ENCODE measurements around the gene HECTD4.

HECTD4 gene

DNA sequence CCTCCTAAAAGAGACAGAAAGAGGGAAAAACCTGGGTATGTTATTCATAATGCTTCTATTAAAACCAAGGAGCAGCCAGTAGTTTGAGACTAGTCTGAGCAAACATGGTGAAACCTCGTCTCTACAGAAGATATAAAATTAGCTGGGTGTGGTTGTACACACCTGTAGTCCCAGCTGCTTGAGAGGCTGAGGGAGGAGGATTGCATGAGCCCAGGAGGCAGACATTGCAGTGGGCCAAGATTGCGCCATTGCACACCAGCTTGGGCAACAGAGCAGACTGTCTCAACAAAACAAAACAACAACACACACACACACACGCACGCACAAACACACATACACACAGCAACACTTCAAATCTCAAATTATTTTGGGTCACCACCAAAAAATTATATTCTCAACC, 27.8 kb downstream of the HECTD4 start:
- H3F3A ChIP-seq (ENCODE audit: insufficient read depth, low read length), result no peaks in the 10 kb centered on the region
- H3K9ac ChIP-seq (ENCODE audit: low read length), result no peak overlapping the region
- no peaks in the 10 kb centered on the region for H3K9me2 ChIP-seq (ENCODE audit: low read depth, low read length)
- H3K27ac ChIP-seq (ENCODE audit: low read depth, low read length, poor library complexity, severe bottlenecking), result no peak overlapping the region
- no peaks in the 10 kb centered on the region for H3K9me3 ChIP-seq (ENCODE audit: low read length)
- no peaks in the 10 kb centered on the region for H3K27me3 ChIP-seq (ENCODE audit: insufficient read depth, low read length)
- no peaks in the 10 kb centered on the region for H3K36me3 ChIP-seq (ENCODE audit: insufficient read depth, low read length)
- no peak overlapping the region for H2AFZ ChIP-seq (ENCODE audit: low read length)
- no peak overlapping the region for H3K4me2 ChIP-seq (ENCODE audit: low read length)
- H3K4me3 ChIP-seq (ENCODE audit: low read depth, low read length, poor library complexity, severe bottlenecking), result no peak overlapping the region
- no peaks in the 10 kb centered on the region for H4K20me1 ChIP-seq (ENCODE audit: insufficient read depth, low read length)
- no peak for TF ChIP-seq EZH2 (IDR thresholded peaks at IDR 0.05; ENCODE audit: borderline replicate concordance, low read length)
- TF ChIP-seq, protein P1, sequence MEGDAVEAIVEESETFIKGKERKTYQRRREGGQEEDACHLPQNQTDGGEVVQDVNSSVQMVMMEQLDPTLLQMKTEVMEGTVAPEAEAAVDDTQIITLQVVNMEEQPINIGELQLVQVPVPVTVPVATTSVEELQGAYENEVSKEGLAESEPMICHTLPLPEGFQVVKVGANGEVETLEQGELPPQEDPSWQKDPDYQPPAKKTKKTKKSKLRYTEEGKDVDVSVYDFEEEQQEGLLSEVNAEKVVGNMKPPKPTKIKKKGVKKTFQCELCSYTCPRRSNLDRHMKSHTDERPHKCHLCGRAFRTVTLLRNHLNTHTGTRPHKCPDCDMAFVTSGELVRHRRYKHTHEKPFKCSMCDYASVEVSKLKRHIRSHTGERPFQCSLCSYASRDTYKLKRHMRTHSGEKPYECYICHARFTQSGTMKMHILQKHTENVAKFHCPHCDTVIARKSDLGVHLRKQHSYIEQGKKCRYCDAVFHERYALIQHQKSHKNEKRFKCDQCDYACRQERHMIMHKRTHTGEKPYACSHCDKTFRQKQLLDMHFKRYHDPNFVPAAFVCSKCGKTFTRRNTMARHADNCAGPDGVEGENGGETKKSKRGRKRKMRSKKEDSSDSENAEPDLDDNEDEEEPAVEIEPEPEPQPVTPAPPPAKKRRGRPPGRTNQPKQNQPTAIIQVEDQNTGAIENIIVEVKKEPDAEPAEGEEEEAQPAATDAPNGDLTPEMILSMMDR (IDR thresholded peaks at IDR 0.05; ENCODE audit: low read length), result no peak
- no peaks in the 10 kb centered on the region for H3K4me1 ChIP-seq (ENCODE audit: insufficient read depth, low read length, severe bottlenecking)
- H3K79me2 ChIP-seq (ENCODE audit: insufficient read depth, low read length), result peaks cover 48% of the 10 kb centered on the region

DNA sequence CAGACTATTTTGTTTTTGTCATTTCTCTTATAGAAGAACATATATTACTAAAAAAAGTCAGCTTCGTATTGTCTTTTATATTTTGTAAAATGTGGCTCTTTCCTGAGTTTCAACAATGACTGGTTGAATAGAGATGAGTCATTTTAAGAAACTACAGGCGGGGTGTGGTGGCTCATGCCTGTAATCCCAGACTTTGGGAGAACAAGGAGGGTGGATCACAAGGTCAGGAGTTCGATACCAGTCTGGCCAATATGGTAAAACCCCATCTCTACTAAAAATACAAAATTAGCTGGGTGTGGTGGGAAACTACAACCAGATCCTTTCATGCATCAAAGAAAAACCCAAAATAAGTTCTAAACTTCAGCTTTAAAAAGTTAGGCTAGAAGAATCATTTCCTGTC, 28.8 kb downstream of the HECTD4 start:
- Histone ChIP-seq H3K4me2 (ENCODE audit: low read length) (no peak overlapping the region), H3K27me3 (ENCODE audit: insufficient read depth, low read length) (no peaks in the 10 kb centered on the region), H3K4me3 (ENCODE audit: low read depth, low read length, poor library complexity, severe bottlenecking) (no peak overlapping the region), H3K4me1 (ENCODE audit: insufficient read depth, low read length, severe bottlenecking) (no peaks in the 10 kb centered on the region), H3F3A (ENCODE audit: insufficient read depth, low read length) (no peaks in the 10 kb centered on the region), H3K9me2 (ENCODE audit: low read depth, low read length) (no peaks in the 10 kb centered on the region), H4K20me1 (ENCODE audit: insufficient read depth, low read length) (no peaks in the 10 kb centered on the region), H3K79me2 (ENCODE audit: insufficient read depth, low read length) (peaks cover 48% of the 10 kb centered on the region), H2AFZ (ENCODE audit: low read length) (no peak overlapping the region), H3K9ac (ENCODE audit: low read length) (no peak overlapping the region), H3K27ac (ENCODE audit: low read depth, low read length, poor library complexity, severe bottlenecking) (no peak overlapping the region), H3K9me3 (ENCODE audit: low read length) (no peaks in the 10 kb centered on the region), H3K36me3 (ENCODE audit: insufficient read depth, low read length) (no peaks in the 10 kb centered on the region)
- TF ChIP-seq, protein P1 (IDR thresholded peaks at IDR 0.05; ENCODE audit: low read length), result no peak
- no peak for TF ChIP-seq EZH2 (IDR thresholded peaks at IDR 0.05; ENCODE audit: borderline replicate concordance, low read length)

DNA sequence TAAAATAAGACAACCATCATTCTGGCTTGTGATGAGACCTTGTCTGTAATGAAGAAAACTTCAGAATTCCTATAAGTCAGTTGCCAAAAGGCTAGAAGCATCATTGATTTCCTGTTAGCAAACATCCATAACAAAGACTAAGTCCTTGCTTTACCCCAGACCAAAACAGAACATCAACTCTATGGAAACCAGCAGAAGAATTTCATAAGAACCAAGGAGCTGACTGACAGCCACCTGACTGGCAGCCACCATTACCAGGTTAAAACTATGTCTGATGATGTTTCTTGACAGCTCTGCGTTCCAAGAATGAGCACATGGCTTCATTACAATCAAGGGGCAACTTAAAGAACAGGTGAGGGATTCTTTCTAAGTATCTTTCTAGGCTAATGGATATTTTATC, 29.3 kb downstream of the HECTD4 start:
- Histone ChIP-seq H3K4me2 (ENCODE audit: low read length) (no peak overlapping the region), H4K20me1 (ENCODE audit: insufficient read depth, low read length) (no peaks in the 10 kb centered on the region), H2AFZ (ENCODE audit: low read length) (no peak overlapping the region), H3K27me3 (ENCODE audit: insufficient read depth, low read length) (no peaks in the 10 kb centered on the region), H3K79me2 (ENCODE audit: insufficient read depth, low read length) (peaks cover 44% of the 10 kb centered on the region), H3K4me3 (ENCODE audit: low read depth, low read length, poor library complexity, severe bottlenecking) (no peak overlapping the region), H3F3A (ENCODE audit: insufficient read depth, low read length) (no peaks in the 10 kb centered on the region), H3K36me3 (ENCODE audit: insufficient read depth, low read length) (no peaks in the 10 kb centered on the region), H3K9ac (ENCODE audit: low read length) (no peak overlapping the region), H3K27ac (ENCODE audit: low read depth, low read length, poor library complexity, severe bottlenecking) (no peak overlapping the region), H3K9me2 (ENCODE audit: low read depth, low read length) (no peaks in the 10 kb centered on the region), H3K9me3 (ENCODE audit: low read length) (no peaks in the 10 kb centered on the region), H3K4me1 (ENCODE audit: insufficient read depth, low read length, severe bottlenecking) (no peaks in the 10 kb centered on the region)
- no peak for TF ChIP-seq EZH2 (IDR thresholded peaks at IDR 0.05; ENCODE audit: borderline replicate concordance, low read length)
- TF ChIP-seq, protein P1 (IDR thresholded peaks at IDR 0.05; ENCODE audit: low read length), result no peak
